ENCODE results near the gene HMG20B.

The HMG20B gene

DNA sequence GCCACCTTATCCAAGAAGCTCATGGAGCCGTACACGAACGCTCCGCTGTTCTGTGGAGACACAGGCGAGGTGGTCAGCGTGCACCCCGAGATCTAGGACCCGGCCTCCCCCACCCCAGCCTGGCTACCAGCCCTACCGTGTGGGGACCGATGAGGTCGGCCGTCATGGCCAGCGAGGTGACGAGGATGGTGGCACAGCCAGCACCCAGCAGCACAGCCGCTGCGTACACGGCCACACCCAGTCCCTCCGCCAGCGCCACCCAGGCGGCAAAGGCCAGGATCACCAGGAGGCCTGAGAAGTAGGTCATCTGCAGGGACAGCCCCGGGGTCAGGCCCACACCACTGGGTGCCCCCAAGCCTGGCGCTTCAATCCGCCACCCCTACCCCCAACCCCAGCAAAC, 26.6 kb upstream of the HMG20B start:
- Histone ChIP-seq H3K27me3 (ENCODE audit: control insufficient read depth, insufficient read depth, low read length, poor library complexity, severe bottlenecking) (no peaks in the 10 kb centered on the region), H3K9me3 (ENCODE audit: control insufficient read depth, low read length) (no peaks in the 10 kb centered on the region), H3K4me1 (ENCODE audit: control insufficient read depth, insufficient read depth, low read length) (peaks cover 8% of the 10 kb centered on the region), H3K4me3 (ENCODE audit: insufficient read depth, low read depth, low read length) (no peak overlapping the region), H3K27ac (ENCODE audit: insufficient read depth, low read depth, low read length, poor library complexity, severe bottlenecking) (no peak overlapping the region), H3K36me3 (ENCODE audit: control insufficient read depth, insufficient read depth, low read length) (no peaks in the 10 kb centered on the region)
- WGBS, 2 experiments, result 96% methylated on average over 23 of the region's 23 CpGs

DNA sequence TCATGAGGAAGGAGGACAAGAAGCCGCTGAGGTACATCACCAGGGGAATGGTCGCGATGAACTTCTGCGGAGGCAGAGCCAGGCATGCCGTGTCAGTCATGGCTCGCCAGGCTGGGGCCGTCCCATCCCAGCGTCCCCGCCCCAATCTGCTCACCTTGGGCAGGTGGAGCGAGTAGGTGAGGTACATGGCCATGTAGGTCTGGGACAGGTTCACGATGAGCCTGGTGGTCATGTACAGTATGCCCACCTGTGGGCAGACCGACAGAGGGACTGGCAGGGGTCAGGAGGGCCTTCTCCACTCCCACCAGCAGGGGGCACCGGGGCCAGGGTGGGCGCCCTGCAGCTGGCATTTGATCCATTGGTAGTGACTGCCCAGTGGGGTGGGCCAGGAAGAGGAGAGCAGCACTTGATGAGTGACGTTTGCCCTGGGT, 25.4 kb upstream of the HMG20B start:
- Histone ChIP-seq H3K9me3 (ENCODE audit: control insufficient read depth, low read length) (no peaks in the 10 kb centered on the region), H3K4me3 (ENCODE audit: insufficient read depth, low read depth, low read length) (no peak overlapping the region), H3K27me3 (ENCODE audit: control insufficient read depth, insufficient read depth, low read length, poor library complexity, severe bottlenecking) (no peaks in the 10 kb centered on the region), H3K36me3 (ENCODE audit: control insufficient read depth, insufficient read depth, low read length) (no peaks in the 10 kb centered on the region), H3K4me1 (ENCODE audit: control insufficient read depth, insufficient read depth, low read length) (peaks cover 8% of the 10 kb centered on the region), H3K27ac (ENCODE audit: insufficient read depth, low read depth, low read length, poor library complexity, severe bottlenecking) (no peak overlapping the region)
- 92 to 94% methylated on average over 15 of the region's 15 CpGs for WGBS, 2 experiments

DNA sequence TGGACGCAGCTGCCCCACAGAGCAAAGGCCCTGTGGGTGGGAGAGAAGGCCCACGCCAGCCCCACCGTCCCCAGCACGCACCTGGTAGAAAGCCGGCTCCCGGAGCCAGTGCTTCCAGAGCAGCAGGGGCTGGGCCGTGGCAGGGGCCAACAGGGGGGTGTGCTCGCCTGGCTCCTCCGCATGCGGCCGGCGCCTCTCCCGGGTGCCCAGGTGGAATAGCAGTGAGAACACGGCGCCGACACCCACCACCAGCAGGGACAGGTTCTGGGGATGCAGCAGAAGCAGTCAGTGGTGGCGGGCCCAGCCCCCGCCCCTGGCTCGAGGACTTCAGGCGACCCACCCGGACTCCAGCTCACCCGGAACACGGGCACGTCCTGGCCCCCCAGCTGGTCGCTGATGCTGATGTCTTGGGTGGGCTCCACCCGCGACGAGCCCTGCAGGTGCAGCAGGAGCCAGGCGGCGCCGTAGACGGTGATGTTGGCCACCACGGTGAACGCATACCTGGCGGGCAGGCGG, 24.9 kb upstream of the HMG20B start:
- 94% methylated on average over 36 of the region's 36 CpGs for WGBS, 2 experiments
- H3K9me3 ChIP-seq (ENCODE audit: control insufficient read depth, low read length), result no peaks in the 10 kb centered on the region
- no peaks in the 10 kb centered on the region for H3K36me3 ChIP-seq (ENCODE audit: control insufficient read depth, insufficient read depth, low read length)
- H3K27ac ChIP-seq (ENCODE audit: insufficient read depth, low read depth, low read length, poor library complexity, severe bottlenecking), result no peak overlapping the region
- no peak overlapping the region for H3K4me3 ChIP-seq (ENCODE audit: insufficient read depth, low read depth, low read length)
- H3K27me3 ChIP-seq (ENCODE audit: control insufficient read depth, insufficient read depth, low read length, poor library complexity, severe bottlenecking), result no peaks in the 10 kb centered on the region
- peaks cover 8% of the 10 kb centered on the region for H3K4me1 ChIP-seq (ENCODE audit: control insufficient read depth, insufficient read depth, low read length)

DNA sequence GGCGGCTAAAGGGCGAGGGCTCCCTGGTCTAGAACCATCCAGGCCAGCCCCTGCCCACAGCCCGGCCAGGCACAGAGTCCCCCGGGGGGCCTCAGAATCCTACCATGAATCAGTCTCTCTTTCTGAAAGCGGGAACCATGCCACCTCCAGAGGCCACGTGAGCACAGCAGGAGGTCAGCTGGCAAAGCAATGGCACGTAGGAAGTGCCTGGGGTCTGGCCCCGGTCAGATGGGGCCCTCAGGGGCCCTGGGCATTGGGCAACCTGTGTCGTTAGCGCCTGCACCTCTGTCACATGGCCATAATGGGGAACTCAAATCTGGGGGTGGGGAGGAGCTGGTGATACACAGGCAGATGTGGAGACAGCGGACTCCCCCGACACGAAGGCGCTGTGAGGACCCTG, 24.1 kb upstream of the HMG20B start:
- no peaks in the 10 kb centered on the region for H3K36me3 ChIP-seq (ENCODE audit: control insufficient read depth, insufficient read depth, low read length)
- H3K4me3 ChIP-seq (ENCODE audit: insufficient read depth, low read depth, low read length), result no peak overlapping the region
- WGBS, 2 experiments, result 90 to 91% methylated on average over 14 of the region's 14 CpGs
- H3K27me3 ChIP-seq (ENCODE audit: control insufficient read depth, insufficient read depth, low read length, poor library complexity, severe bottlenecking), result no peaks in the 10 kb centered on the region
- H3K4me1 ChIP-seq (ENCODE audit: control insufficient read depth, insufficient read depth, low read length), result peaks cover 8% of the 10 kb centered on the region
- H3K9me3 ChIP-seq (ENCODE audit: control insufficient read depth, low read length), result no peaks in the 10 kb centered on the region
- H3K27ac ChIP-seq (ENCODE audit: insufficient read depth, low read depth, low read length, poor library complexity, severe bottlenecking), result no peak overlapping the region

DNA sequence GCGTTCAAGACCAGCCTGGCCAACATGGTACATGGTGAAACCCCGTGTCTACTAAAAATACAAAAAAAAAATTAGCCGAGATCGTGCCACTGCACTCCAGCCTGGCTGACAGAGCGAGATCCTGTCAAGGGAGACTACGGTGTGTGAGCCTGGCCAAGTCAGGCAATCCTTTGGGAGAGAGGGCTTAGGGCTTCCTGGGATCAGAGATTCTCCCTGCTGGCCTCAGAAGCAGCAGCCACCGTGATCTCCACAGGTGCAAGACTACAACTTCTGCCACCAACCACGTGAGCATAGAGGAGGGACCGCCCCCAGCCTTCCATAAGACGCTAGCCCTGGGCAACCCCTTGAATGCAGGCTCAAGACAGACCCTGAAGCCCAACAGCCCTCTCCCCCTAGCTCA, 22.9 kb upstream of the HMG20B start:
- Histone ChIP-seq H3K4me3 (ENCODE audit: insufficient read depth, low read depth, low read length) (no peak overlapping the region), H3K4me1 (ENCODE audit: control insufficient read depth, insufficient read depth, low read length) (peaks cover 2% of the 10 kb centered on the region), H3K36me3 (ENCODE audit: control insufficient read depth, insufficient read depth, low read length) (no peaks in the 10 kb centered on the region), H3K27me3 (ENCODE audit: control insufficient read depth, insufficient read depth, low read length, poor library complexity, severe bottlenecking) (no peaks in the 10 kb centered on the region), H3K9me3 (ENCODE audit: control insufficient read depth, low read length) (no peaks in the 10 kb centered on the region), H3K27ac (ENCODE audit: insufficient read depth, low read depth, low read length, poor library complexity, severe bottlenecking) (no peak overlapping the region)
- 90 to 91% methylated on average over 10 of the region's 10 CpGs for WGBS, 2 experiments

DNA sequence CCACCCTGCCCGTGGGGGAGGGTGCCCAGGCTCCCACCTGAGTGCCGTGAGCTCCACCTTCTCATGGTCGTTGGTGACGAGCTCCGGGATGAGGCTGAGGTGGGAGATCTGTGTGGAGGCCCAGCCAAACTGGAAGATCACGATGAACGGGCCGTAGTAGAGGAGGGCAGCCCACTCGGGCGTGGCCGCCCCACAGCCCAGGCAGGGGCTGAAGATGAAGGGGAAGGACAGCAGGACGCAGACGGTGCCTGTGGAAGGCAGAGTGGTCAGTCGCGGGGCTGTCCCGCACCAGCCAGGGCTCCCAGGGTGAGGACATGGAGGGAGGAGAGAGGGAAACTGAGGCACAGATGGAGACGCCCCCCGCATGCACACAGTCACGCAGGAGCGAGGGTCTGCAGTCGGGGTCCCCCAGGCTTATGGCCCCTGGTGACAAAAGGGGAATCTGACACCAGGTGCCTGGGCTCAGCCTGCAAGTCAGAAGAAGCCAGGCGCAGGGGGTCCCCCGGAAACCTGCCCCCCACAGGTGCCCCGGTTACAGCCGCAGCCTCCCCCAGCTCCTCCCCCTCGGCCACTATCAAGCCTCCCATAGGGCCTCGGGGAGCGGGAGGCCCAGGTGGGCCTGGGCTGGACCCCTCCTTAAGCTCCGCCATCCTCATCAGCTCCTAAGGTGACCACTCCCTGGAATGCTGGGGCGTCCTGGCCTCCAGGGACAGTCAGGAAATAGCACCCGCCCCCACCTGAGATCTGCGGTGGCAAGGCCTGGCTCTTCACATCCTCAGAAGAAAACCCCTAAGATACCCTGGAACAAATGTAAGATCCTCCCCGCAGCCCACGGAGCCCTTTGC, 21.6 kb upstream of the HMG20B start:
- H3K27ac ChIP-seq (ENCODE audit: insufficient read depth, low read depth, low read length, poor library complexity, severe bottlenecking), result no peak overlapping the region
- no peaks in the 10 kb centered on the region for H3K36me3 ChIP-seq (ENCODE audit: control insufficient read depth, insufficient read depth, low read length)
- no peaks in the 10 kb centered on the region for H3K4me1 ChIP-seq (ENCODE audit: control insufficient read depth, insufficient read depth, low read length)
- no peaks in the 10 kb centered on the region for H3K27me3 ChIP-seq (ENCODE audit: control insufficient read depth, insufficient read depth, low read length, poor library complexity, severe bottlenecking)
- no peak overlapping the region for H3K4me3 ChIP-seq (ENCODE audit: insufficient read depth, low read depth, low read length)
- 94 to 95% methylated on average over 34 of the region's 34 CpGs for whole genome bisulfite sequencing, 2 experiments
- no peaks in the 10 kb centered on the region for H3K9me3 ChIP-seq (ENCODE audit: control insufficient read depth, low read length)

DNA sequence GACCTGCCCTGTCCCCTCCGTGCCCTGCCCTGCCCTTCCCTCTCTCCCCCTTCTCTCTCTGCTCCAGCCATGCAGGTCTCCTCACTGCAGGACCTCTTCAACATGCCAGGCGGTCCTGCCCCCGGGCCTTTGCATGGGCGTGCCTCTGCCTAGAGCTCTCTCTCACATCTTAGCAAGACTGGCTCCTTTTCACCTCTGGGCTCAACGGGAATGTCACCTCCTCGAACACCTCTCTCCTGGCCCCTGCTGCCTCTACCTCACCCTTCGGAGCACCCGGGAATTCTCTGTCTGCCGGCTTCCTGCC, 21.0 kb upstream of the HMG20B start:
- Histone ChIP-seq H3K4me1 (ENCODE audit: control insufficient read depth, insufficient read depth, low read length) (peaks cover 5% of the 10 kb centered on the region), H3K9me3 (ENCODE audit: control insufficient read depth, low read length) (no peaks in the 10 kb centered on the region), H3K27me3 (ENCODE audit: control insufficient read depth, insufficient read depth, low read length, poor library complexity, severe bottlenecking) (peaks cover 4% of the 10 kb centered on the region), H3K4me3 (ENCODE audit: insufficient read depth, low read depth, low read length) (no peak overlapping the region), H3K36me3 (ENCODE audit: control insufficient read depth, insufficient read depth, low read length) (no peaks in the 10 kb centered on the region), H3K27ac (ENCODE audit: insufficient read depth, low read depth, low read length, poor library complexity, severe bottlenecking) (no peak overlapping the region)
- 86 to 88% methylated on average over 9 of the region's 9 CpGs for WGBS, 2 experiments

DNA sequence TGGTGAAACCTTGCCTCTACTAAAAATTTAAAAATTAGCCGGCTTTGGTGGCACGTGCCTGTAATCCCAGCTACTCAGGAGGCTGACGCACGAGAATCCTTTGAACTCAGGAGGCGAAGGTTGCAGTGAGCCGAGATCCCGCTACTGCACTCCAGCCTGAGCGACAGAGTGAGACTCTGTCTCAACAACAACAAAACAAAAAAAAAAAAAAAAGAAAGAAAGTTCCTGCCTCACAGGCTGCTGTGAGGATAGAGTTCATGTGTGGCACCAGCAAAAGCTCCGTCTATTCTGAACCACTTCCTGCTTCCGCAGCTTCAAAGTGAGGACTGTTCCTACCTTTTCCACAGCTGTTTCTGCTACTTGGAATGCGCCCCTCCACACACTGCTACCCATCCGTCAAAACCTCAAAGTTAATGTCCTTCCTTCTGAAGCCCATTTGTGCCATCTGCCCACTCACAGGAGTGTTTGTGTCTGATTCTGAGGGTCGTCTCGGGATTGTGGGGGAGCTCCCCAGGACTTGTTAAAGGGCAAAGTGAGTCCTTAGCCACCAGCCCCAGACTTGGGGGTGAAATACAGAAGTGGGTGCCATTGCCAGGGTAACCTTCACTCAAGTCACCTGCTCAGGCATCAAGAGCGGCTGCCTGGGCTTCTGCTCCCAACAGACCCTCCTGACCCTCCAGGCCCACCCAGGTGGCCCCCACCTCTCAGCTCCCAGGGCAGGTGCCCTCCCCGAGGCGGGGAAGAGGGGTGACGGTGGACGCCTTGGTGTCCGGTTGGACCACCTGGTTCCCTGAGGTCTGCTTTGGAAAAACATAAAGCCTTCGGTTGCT, 18.3 kb upstream of the HMG20B start:
- WGBS, 2 experiments, result 91 to 93% methylated on average over 21 of the region's 21 CpGs
- H3K27me3 ChIP-seq (ENCODE audit: control insufficient read depth, insufficient read depth, low read length, poor library complexity, severe bottlenecking), result peaks cover 8% of the 10 kb centered on the region
- no peaks in the 10 kb centered on the region for H3K36me3 ChIP-seq (ENCODE audit: control insufficient read depth, insufficient read depth, low read length)
- H3K4me1 ChIP-seq (ENCODE audit: control insufficient read depth, insufficient read depth, low read length), result peaks cover 8% of the 10 kb centered on the region
- no peak overlapping the region for H3K27ac ChIP-seq (ENCODE audit: insufficient read depth, low read depth, low read length, poor library complexity, severe bottlenecking)
- no peak overlapping the region for H3K4me3 ChIP-seq (ENCODE audit: insufficient read depth, low read depth, low read length)
- H3K9me3 ChIP-seq (ENCODE audit: control insufficient read depth, low read length), result no peaks in the 10 kb centered on the region

DNA sequence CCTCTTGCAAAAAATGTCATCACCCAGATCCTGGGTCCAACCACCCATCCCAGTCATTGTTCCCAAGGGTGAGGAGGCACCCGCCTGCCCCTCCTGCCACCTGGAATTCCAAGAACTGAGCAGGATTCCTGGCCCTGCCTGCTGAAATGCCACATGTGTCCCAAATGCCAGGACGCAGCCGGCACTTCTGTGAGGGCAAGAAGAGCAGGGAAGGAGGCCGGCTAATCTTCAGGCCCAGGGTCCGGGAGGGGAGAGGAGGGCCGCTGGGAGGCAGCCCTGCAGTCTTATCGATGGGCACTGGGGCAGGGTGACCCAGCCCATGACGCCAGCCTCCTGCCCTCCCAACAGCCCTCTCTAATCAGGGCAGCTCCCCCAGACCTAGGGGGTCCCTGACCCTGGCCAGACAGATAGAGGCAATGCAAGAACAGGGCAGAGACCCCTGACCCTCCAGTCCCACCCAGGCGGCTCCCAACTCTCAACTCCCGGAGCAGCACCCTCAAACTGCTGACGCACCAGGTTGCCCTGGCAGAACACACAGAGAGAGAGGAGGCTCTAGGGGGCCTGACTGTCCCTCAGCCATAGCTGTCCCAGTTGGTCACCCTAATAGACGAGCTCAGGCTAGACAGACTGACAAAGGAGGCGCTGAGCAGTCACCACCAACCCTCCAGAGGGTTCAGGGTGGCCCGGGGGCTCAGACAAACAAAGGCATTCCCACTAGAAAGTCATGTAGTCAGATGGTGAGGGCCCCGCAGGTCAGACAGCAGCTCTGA, 16.9 kb upstream of the HMG20B start:
- WGBS, 2 experiments, result 90 to 91% methylated on average over 15 of the region's 15 CpGs
- H3K4me3 ChIP-seq (ENCODE audit: insufficient read depth, low read depth, low read length), result no peak overlapping the region
- H3K4me1 ChIP-seq (ENCODE audit: control insufficient read depth, insufficient read depth, low read length), result peaks cover 8% of the 10 kb centered on the region
- H3K27me3 ChIP-seq (ENCODE audit: control insufficient read depth, insufficient read depth, low read length, poor library complexity, severe bottlenecking), result peaks cover 8% of the 10 kb centered on the region
- H3K9me3 ChIP-seq (ENCODE audit: control insufficient read depth, low read length), result no peaks in the 10 kb centered on the region
- no peak overlapping the region for H3K27ac ChIP-seq (ENCODE audit: insufficient read depth, low read depth, low read length, poor library complexity, severe bottlenecking)
- H3K36me3 ChIP-seq (ENCODE audit: control insufficient read depth, insufficient read depth, low read length), result no peaks in the 10 kb centered on the region

Measured in ectodermal cell (in vitro differentiated cells).